NCI-H526 treated with DMSO at 0.1 percent for 48 hours (cell line): ENCODE measurements around the gene CDH15.
A peak's percentile ranks its signal among the peaks of the same experiment; 100 is the strongest.
"Not testable (repeated sequence)": the region's sequence is repeated elsewhere in the genome, so short reads cannot be mapped to it uniquely, and the experiment has no call there.

ENCODE experiments used
- DNase-seq: peaks from one replicate; lab custom pipeline; 2025; lab: John Stamatoyannopoulos, UW

The CDH15 gene

GRCh38 chr16:89172528-89173173, 1.1 kb downstream of the CDH15 start:
- no peak for DNase-seq

- no peak for DNase-seq
Observed at GRCh38 chr16:89173174-89173921, 1.8 kb downstream of the CDH15 start.

- DNase-seq, result no peak
Observed at GRCh38 chr16:89174055-89174827, 2.7 kb downstream of the CDH15 start.

GRCh38 chr16:89174877-89175276, 3.3 kb downstream of the CDH15 start:
- no peak for DNase-seq

GRCh38 chr16:89175280-89176146, 4.0 kb downstream of the CDH15 start:
- DNase-seq, result no peak

GRCh38 chr16:89176147-89176690, 4.7 kb downstream of the CDH15 start:
- DNase-seq, result no peak

GRCh38 chr16:89176717-89177116, 5.2 kb downstream of the CDH15 start:
- no peak for DNase-seq

GRCh38 chr16:89177501-89177900, 6.0 kb downstream of the CDH15 start:
- DNase-seq, result no peak

GRCh38 chr16:89178453-89179147, 7.1 kb downstream of the CDH15 start:
- no peak for DNase-seq

GRCh38 chr16:89179148-89179484, 7.6 kb downstream of the CDH15 start:
- no peak for DNase-seq

- no peak for DNase-seq
Observed at GRCh38 chr16:89179656-89180315, 8.2 kb downstream of the CDH15 start.

GRCh38 chr16:89183463-89183862, 11.9 kb downstream of the CDH15 start:
- DNase-seq, result no peak

GRCh38 chr16:89183975-89184676, 12.6 kb downstream of the CDH15 start:
- DNase-seq, result peak; percentile 12

- no peak for DNase-seq
Observed at GRCh38 chr16:89184677-89184932, 13.1 kb downstream of the CDH15 start.

GRCh38 chr16:89184933-89185794, 13.6 kb downstream of the CDH15 start:
- no peak for DNase-seq

- not testable (repeated sequence) for DNase-seq
Observed at GRCh38 chr16:89185887-89186592, 14.5 kb downstream of the CDH15 start.

- not testable (repeated sequence) for DNase-seq
Observed at GRCh38 chr16:89186593-89187031, 15.1 kb downstream of the CDH15 start.

GRCh38 chr16:89187032-89187769, 15.7 kb downstream of the CDH15 start:
- DNase-seq, result no peak
